Ovary (tissue), 9 donors: ENCODE results near the gene SCIN. TPM values are rescaled to one million over a fixed set of nuclear protein-coding genes. Genes with fewer than 3 reads are reported as not detected.
"Not testable (repeated sequence)": the region's sequence is repeated elsewhere in the genome, so short reads cannot be mapped to it uniquely, and the experiment has no call there.

ENCODE experiments used
- DNase-seq, 5 donors: peaks; one replicate each; pipeline ENCODE4 v3.0.0-alpha.2; 2019 to 2020
- H3K27ac ChIP-seq, 2 donors: fragments of 200-600 bp; one replicate each; pipeline versions ENCODE4 v1.5.1 to v1.8.0; 2019 to 2022
- H3K27me3 ChIP-seq: fragments of 200-600 bp; one replicate; pipeline ENCODE4 v1.8.0; 2022
- H3K36me3 ChIP-seq: fragments of 200-600 bp; sonication (generic); one replicate; pipeline ENCODE4 v1.5.1; 2019
- H3K4me1 ChIP-seq: one replicate; pipeline ENCODE4 v1.8.1; 2013; ENCODE audit warnings: mild to moderate bottlenecking, moderate library complexity; ENCODE audit not compliant: insufficient read depth
- H3K4me3 ChIP-seq: fragments of 200-600 bp; sonication (generic); one replicate; pipeline ENCODE4 v1.5.1; 2017
- H3K9me3 ChIP-seq, 2 donors: fragments of 200-600 bp in 1 of 2; sonication (generic) in 1 of 2; one replicate each; pipeline versions ENCODE4 v1.5.1 to v1.8.1; 2013 to 2019; ENCODE audit warnings: mild to moderate bottlenecking in 1 of 2, moderate library complexity in 1 of 2
- CTCF ChIP-seq, 3 donors: fragments of 450-650 bp in 2 of 3; fragments of 200-600 bp in 1 of 3; IDR thresholded peaks; one replicate each; pipeline versions ENCODE4 v1.5.1 to v1.8.0; 2016 to 2022; ENCODE audit warnings: antibody characterized with exemption in 3 of 3, mild to moderate bottlenecking in 1 of 3
- EP300 ChIP-seq: sonication (generic); formaldehyde crosslinking; IDR thresholded peaks from one replicate; pipeline ENCODE4 v1.6.1; 2017; ENCODE audit warnings: antibody characterized with exemption
- POLR2A ChIP-seq: fragments of 450-650 bp; IDR thresholded peaks from one replicate; pipeline ENCODE4 v1.6.1; 2017; ENCODE audit warnings: antibody characterized with exemption, mild to moderate bottlenecking, moderate library complexity
- WGBS, 3 donors: extraction: QIAGEN DNeasy Blood & Tissue Kit in 1 of 3; methylation state at CpG; one replicate each; pipeline versions ENCODE4 v1.1.5 to v1.1.7; 2013 to 2017; 5-methylcytosine and 5-hydroxymethylcytosine counted together
- intact Hi-C, 4 donors: fragments of 100-400 bp; cut with DNase I; formaldehyde crosslinking; loops; one replicate each; pipeline versions ENCODE4 v1.11.0 to v1.15.1; 2022 to 2023
- polyA plus RNA-seq, 2 donors: library from polyadenylated mRNA; stranded (reverse); fragments of 200-250 nt in 1 of 2; fragments of 350-450 nt in 1 of 2; fragmentation: Illumina TruSeq in 1 of 2; extraction: RNeasy Lipid Tissue Mini Kit (QIAGEN cat#74804) in 1 of 2; gene quantifications; one replicate each; pipeline ENCODE4 v1.2.3, GENCODE V29; 2013 to 2014
- total RNA-seq, 7 donors: library from RNA; depleted of rRNA in 2 of 7; stranded (reverse); fragments of >200 nt in 2 of 7; fragmentation: NEBNext Ultra II Directional in 3 of 7; extraction: Animal tissue kit (Norgen Biotek cat#: 25700) in 3 of 7; gene quantifications; one replicate each; pipeline versions ENCODE4 v1.1.0 to v1.2.4, GENCODE V29; 2016 to 2023
- donor health status: DM: no; HTN: no; CAD: no; lungs with moderate emphysema.
- donor health status: DM: no; HTN: no; CAD: no.
- donor health status: Bipolar disorder and iron deficiency.
- donor health status: DM: yes; HTN: yes; CAD: no.
- donor health status: DM: no; HTN: no; CAD: no.
- donor health status: DM: yes; HTN: yes; CAD: no.

Gene SCIN
- total and polyA plus RNA-seq, 9 donors, result 1.3 to 5.1 (median 2.2) TPM

DNA sequence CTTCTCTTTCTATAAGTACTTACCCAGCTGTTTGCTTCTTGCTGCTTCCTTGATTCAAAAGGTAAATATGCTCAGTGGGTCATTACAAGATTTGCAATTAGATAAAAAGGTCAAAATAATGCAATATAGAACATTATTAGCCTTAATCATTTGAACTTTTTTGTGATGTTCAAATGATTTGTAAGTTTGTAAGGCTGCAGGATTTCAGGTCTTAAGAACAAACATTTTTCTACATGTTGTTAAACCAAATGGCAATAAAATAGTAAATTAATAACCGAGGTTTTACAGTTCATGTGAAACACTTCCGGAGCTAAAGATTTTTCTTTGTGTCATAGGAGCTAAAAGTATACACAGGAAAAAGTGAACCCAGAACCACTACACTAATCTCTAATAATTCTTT lies 16.2 kb upstream of the SCIN start:
- H3K4me3 ChIP-seq, result no peak overlapping the region
- H3K27me3 ChIP-seq, result no peaks in the 10 kb centered on the region
- no peak overlapping the region for H3K27ac ChIP-seq
- intact Hi-C loops, result no loop called here
- 73 to 77% (median 75%) methylated on average over 2 of the region's 2 CpGs for WGBS, 3 donors
- no peaks in the 10 kb centered on the region for H3K36me3 ChIP-seq
- TF ChIP-seq CTCF (IDR thresholded peaks at IDR 0.05) (no peak), POLR2A (no peak), EP300 (no peak)
- no peaks in the 10 kb centered on the region for H3K4me1 ChIP-seq
- no peak for DNase-seq
- H3K9me3 ChIP-seq, result no peaks in the 10 kb centered on the region

GRCh38 chr7:12554872-12555271 lies 15.6 kb upstream of the SCIN start:
- H3K9me3 ChIP-seq, result no peaks in the 10 kb centered on the region
- intact Hi-C loops, result no loop called here
- H3K4me3 ChIP-seq, result no peak overlapping the region
- TF ChIP-seq EP300, result no peak
- TF ChIP-seq CTCF (IDR thresholded peaks at IDR 0.05), result no peak
- TF ChIP-seq POLR2A, result no peak
- H3K36me3 ChIP-seq, result no peaks in the 10 kb centered on the region
- DNase-seq, result no peak
- no peaks in the 10 kb centered on the region for H3K4me1 ChIP-seq
- no peaks in the 10 kb centered on the region for H3K27me3 ChIP-seq
- WGBS, 3 donors, result 69 to 86% (median 84%) methylated on average over 6 of the region's 6 CpGs
- no peak overlapping the region for H3K27ac ChIP-seq

GRCh38 chr7:12555695-12556094 lies 14.8 kb upstream of the SCIN start:
- DNase-seq, intact Hi-C loops, H3K9me3 ChIP-seq, H3K27ac ChIP-seq, H3K36me3 ChIP-seq, H3K27me3 ChIP-seq, H3K4me3 ChIP-seq, H3K4me1 ChIP-seq: not testable (repeated sequence)
- WGBS, 3 donors, result 76 to 96% (median 89%) methylated on average over 6 of the region's 6 CpGs

GRCh38 chr7:12556139-12556792 lies 14.3 kb upstream of the SCIN start:
- DNase-seq, H3K27me3 ChIP-seq, H3K27ac ChIP-seq, intact Hi-C loops, H3K4me1 ChIP-seq, H3K36me3 ChIP-seq, H3K9me3 ChIP-seq, H3K4me3 ChIP-seq: not testable (repeated sequence)
- 92 to 97% (median 96%) methylated on average over 56 to 60 of the region's 60 CpGs for WGBS, 3 donors

DNA sequence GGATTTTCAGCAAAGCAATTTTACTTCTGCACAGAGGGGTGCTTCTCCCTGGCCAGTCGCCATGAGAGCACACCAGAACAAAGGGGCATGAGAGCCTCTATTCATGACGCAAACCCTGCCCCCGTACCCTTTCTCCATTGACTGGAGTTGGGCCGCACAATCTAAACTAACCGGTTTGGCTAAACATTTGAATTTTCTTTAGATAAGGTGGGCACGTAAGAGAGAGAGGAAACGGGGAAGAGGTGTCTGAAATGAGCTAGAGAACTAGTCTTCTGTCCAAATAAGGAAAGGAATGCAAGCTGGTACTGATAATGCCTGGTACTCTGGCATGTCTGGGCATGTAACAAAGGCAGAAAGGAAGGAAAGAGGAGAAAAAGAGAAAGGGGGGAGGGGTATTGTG lies 13.2 kb upstream of the SCIN start:
- no peaks in the 10 kb centered on the region for H3K27me3 ChIP-seq
- H3K4me3 ChIP-seq, result no peak overlapping the region
- WGBS, 3 donors, result 80 to 87% (median 83%) methylated on average over 7 of the region's 7 CpGs
- H3K4me1 ChIP-seq, result no peaks in the 10 kb centered on the region
- H3K9me3 ChIP-seq, result no peaks in the 10 kb centered on the region
- H3K27ac ChIP-seq, result no peak overlapping the region
- H3K36me3 ChIP-seq, result no peaks in the 10 kb centered on the region
- TF ChIP-seq CTCF (IDR thresholded peaks at IDR 0.05) (no peak), EP300 (no peak), POLR2A (no peak)
- intact Hi-C loops, result no loop called here
- DNase-seq, result no peak
